ENCODE data around the gene SETD1A.
"Not testable (repeated sequence)": the region's sequence is repeated elsewhere in the genome, so short reads cannot be mapped to it uniquely, and the experiment has no call there.

The SETD1A gene

DNA sequence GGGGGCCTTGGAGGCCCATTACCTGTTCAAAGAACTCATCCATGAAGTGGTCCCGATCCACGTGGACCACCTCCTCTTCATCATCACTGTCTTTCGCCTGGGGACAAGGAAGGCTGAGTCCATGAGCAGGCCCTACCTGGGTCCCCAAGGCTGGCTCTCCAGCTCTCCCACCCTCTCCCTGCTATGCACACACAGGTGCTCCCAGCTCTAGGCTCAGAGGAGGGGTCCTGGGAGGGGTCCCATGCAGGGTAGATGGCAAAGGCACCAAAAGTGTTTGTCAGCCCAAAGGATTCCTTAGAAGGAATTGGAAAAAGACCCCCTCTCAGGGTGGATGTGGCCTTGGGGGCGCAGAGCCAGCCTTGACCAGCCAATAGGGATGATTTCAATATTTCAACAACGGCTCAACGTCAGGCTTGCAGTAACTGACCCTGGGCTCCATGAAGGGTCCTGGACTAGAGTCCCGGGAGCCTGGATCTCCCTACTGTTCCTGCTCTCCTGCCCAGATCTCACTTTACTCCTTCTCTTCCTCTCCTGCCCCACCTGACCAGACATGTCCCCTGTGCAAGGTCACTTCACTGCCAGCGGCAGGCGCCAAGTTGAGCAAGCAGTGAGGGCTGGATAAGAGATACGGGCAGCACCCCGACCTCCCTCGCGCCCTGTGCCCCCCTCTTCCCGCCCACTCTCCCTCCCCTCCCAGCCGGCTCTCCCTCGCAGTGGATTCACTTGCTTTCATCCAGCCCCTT, 44.1 kb downstream of the SETD1A start:
- DNase-seq = no peak

DNA sequence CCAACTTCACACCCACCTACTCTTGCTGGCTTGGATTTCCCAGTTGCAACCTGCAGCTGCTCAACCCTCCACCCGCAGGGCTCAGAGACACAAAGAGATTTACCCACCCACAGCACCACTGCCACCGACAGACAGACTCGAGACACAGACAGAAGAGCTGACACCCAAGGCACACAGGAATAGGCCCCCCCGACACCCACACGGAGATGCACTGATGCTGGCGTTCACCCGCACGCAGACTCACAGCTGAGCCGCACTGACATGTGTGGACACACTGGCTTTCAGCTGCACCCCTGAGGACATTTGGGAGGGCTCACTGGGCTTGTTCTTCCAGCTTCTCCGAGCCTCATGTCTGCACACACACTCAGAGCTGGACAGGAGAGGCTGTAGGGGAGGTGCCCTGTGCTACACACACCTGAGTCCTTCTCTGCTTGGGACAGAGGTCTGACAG, 44.7 kb downstream of the SETD1A start:
- DNase-seq = no peak

GRCh38 chr16:31002862-31003341, 45.3 kb downstream of the SETD1A start:
- DNase-seq = no peak

DNA sequence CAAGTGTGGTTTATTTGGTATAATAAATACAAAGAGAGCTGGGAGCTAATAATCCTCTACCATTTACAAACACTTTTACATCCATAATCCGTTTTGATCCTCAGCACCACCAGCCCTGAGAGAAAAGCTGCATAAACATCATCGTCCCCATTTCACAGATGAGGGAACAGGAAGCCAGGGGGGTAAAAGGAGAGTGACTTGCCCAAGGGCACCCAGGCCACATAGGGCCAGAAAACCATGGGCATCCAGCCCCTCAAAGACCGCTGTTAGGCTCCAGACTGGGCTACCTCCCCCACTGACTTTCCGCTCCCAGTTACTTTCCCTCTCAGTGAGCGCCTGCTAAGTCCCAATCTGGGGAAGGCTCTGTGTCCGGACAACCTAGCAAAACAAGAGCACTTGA, 46.2 kb downstream of the SETD1A start:
- DNase-seq = no peak

DNA sequence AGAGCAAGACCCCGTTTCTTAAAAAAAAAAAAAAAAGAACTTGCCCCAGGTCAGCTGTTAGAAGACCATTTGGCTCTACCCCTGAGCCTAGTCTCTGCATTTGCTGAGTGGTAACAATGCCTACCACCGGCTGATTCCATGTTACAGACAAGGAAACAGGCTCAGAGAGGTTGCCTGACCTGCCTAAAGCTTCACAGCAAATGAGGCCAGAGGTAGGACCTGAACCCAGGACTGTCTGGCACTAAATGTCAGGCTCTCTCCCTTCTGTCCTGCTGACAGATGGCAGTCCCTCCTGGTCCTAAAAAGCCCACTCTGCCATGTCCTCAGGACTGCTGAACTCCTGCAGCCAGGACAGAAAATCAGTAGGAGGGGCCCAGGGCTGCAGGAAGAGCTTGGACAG, 47.1 kb downstream of the SETD1A start:
- DNase-seq = no peak

- DNase-seq = no peak
Observed at GRCh38 chr16:31005350-31006085, 48.0 kb downstream of the SETD1A start.

- DNase-seq = no peak
Observed at GRCh38 chr16:31006086-31006385, 48.5 kb downstream of the SETD1A start.

GRCh38 chr16:31006589-31006988, 49.0 kb downstream of the SETD1A start:
- DNase-seq = no peak

DNA sequence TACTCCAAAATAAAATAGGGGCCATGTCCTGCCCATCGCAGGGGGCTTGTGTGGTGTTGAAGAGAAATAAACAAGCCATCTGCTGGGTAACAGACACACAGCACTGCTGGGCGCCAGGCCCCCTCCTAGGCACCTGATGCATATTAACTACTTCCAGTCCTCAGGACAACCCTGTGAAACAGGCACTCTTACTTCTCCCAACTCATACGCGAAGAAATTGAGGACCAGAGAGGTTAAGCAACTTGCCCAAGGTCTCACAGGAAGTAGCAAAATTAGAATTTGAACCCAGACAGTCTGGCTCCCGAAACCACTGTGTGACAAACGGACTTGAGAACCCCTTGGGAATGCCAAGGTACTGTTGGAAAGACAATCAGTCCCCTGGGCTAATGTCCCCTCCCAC, 50.1 kb downstream of the SETD1A start:
- no peak for DNase-seq

DNA sequence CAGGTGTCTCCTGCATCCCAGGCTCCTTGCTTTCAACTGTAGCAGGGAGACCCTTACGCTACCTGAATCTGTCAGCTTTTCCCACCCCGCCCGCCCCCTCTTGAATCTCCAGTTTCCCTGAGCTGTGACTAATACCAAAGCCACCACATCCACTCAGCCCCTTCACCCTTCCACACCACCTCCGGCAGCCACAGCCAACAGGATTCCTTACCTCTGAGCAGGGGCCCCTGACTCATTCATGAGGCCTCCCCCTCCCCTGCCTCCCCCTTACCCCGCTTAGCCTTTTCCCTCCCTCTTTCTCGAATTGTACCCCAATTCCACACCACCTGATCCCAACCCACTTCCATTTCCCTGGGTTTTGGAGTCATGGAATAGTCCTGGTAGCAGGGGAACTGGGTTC, 50.6 kb downstream of the SETD1A start:
- DNase-seq = no peak

GRCh38 chr16:31008551-31008950, 51.0 kb downstream of the SETD1A start:
- DNase-seq = no peak

DNA sequence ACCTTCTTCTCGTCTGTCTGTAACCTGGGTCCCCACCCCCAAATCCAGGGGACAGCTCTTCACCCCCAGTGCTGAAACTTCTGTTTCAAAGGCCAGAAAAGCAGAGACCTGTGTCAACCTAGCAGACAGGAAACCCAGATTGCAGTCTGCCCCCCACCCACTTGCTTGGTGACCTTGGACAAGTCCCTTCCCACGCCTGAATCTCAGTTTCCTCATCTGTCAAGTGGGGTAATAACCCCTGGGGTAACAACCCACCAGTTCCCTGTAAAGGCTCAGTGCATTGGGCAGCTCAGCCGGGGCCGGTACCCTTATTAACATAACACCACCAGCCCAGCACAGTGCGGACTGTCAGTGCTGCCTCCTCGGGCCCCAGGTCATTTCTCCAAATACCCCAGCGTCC, 51.6 kb downstream of the SETD1A start:
- DNase-seq = no peak

- no peak for DNase-seq
Observed at GRCh38 chr16:31009894-31010584, 52.5 kb downstream of the SETD1A start.

DNA sequence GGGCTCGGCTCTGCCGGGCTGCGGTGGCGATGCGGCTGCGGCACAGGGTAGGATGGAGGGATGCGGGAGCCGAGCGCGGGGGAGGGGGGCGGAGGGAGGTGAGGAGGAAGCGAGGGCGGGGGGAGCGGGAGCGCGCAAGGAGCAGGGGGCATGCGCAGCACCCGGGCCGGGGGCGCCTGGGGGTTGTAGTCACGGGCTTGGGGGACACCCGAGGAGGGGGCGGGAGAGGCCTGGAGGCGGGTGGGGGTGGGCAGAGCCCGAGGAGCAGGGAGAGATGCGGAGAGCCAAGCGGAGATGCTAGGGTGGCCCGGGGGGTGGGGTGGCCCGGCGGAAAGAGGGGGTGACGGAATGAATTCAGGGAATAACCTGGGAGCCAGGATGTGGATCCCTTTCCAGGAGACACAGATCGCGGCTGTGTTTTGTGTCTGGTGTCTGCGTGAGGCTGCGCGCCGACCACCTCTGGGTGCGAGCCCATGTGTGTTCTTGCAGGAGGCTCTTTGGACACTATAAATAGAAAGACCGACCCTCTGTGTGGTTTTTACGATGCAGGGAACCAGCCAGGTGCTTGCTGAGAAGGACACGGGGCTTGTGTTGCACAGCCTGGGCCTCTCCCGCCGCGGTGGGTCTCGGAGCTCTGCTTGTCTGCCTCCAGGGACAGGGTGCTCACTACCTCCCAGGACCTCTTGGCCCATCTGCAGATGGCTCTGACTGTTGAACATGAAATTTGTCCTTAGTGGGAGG, 53.2 kb downstream of the SETD1A start, which contains the start of gene STX1B:
Gene STX1B (minus strand): TSS at position 54 of the 741 bp plus-strand sequence. CDS start 242 bp downstream, outside the sequence.
- DNase-seq = peak; percentile 63

- not testable (repeated sequence) for DNase-seq
Observed at GRCh38 chr16:31011815-31012214, 54.3 kb downstream of the SETD1A start.

GRCh38 chr16:31013292-31013691, 55.7 kb downstream of the SETD1A start:
- DNase-seq = not testable (repeated sequence)

DNA sequence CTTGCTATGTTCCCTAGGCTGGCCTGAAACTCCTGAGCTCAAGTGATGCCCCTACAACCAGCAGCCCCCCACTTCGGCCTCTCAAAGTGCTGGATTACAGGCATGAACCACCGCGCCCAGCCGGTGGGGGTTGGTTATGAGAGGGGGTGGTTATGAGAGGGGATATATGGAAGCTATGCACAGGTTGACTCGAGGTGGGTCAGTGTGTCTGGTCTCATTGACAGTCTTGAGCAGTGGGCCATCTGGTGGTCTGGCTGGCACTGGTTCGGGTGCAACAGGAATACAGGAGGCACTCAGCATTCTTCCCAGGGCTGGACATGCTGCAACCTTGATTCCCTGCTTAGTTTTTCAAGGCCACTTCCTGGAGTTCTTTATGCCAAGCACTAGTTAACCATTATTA, 58.5 kb downstream of the SETD1A start:
- no peak for DNase-seq

DNA sequence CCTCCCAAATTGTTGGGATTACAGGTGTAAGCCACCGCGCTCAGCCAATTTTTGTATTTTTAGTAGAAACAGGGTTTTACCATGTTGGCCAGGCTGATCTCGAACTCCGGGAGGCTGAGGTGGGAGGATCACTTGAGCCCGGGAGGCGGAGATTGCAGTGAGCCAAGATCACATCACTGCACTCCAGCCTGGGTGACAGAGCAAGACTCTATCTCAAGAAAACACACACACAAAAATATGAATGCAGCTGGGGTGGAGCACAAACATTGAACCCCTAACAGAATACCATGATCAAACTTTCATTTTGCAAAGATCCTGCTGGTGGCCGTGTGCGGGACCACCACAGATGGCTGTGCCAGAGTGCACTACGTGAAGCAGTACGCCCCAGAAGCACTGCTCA, 60.2 kb downstream of the SETD1A start:
- not testable (repeated sequence) for DNase-seq

GRCh38 chr16:31020536-31020935, 63.0 kb downstream of the SETD1A start:
- no peak for DNase-seq

GRCh38 chr16:31022544-31023251, 65.1 kb downstream of the SETD1A start:
- no peak for DNase-seq

- DNase-seq = no peak
Observed at GRCh38 chr16:31023252-31023602, 65.7 kb downstream of the SETD1A start.

- no peak for DNase-seq
Observed at GRCh38 chr16:31023627-31024226, 66.2 kb downstream of the SETD1A start.

Measured in activated CD8-positive, alpha-beta memory T cell treated with anti-CD3 and anti-CD28 coated beads, Interleukin-2, amount 50 U/mL, for 48 hours (primary cell).